NK-92 (cell line): Measurements from ENCODE around the gene TMSB10.
"Not testable (repeated sequence)": the region's sequence is repeated elsewhere in the genome, so short reads cannot be mapped to it uniquely, and the experiment has no call there.

ENCODE experiments used
- DNase-seq: peaks from one replicate; lab custom pipeline; 2025; ENCODE audit not compliant: unreplicated experiment; lab: John Stamatoyannopoulos, UW

The TMSB10 gene

GRCh38 chr2:84905181-84906107 lies at the start of gene TMSB10:
Gene TMSB10, plus strand, starts transcription at chr2:84905656.
- DNase-seq: peak; percentile 21

DNA sequence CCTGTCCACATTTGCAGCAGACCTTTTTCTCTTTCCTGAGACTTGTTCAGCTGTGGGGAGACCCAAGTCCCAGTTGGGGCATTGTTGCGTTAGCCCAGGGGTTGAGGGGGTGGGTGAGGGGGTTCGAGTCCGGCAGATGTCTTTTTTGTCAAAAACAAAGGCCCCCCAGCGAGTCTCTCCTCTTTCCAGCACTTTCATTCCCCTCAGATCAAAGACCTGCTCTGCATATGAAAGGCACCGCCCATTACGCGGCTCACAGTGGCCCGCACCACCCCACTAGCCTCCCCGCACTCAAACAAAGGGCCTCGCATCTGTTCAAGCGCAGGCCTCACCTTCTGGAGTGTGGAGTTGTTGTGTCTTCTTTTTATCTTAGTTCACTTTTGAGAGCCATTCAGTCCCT lies 49.7 kb upstream of the TMSB10 start:
- DNase-seq: no peak

DNA sequence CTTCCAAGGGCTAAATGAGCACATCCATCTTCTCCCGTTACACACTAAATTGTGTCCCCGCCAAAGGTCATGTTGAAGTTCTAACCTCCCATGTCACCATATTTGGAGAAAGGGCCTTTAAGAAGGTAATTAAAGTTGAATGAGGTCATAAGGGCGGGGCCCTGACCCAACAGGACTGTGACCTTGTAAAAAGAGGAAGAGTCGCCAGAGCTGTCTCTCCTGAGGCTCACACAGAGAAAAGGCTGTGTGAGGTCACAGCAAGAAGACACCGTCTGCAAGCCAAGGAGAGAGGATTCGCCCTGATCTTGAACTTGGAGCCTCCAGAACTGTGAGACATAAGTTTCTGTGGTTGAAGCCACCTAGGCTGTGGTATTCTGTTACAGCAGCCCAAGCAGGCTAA lies 48.7 kb upstream of the TMSB10 start:
- no peak for DNase-seq

DNA sequence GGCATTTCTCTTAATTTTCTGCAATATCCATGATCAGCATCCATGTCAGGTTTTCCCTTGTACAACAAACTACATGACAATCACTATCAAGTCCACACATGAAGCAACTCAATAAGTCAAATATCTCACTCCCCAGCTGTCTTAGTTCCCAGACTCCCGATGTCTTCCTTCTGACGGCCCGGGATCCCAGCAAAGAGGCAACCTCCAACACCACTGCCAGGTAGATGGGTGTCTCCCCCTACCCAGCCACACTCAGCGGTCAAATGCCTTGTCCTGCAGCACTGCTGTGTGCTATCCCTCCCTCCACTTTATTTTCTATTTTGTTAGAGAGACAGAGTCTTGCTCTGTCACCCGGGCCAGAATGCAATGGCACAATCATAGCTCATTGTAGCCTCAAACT lies 47.9 kb upstream of the TMSB10 start:
- DNase-seq: no peak

DNA sequence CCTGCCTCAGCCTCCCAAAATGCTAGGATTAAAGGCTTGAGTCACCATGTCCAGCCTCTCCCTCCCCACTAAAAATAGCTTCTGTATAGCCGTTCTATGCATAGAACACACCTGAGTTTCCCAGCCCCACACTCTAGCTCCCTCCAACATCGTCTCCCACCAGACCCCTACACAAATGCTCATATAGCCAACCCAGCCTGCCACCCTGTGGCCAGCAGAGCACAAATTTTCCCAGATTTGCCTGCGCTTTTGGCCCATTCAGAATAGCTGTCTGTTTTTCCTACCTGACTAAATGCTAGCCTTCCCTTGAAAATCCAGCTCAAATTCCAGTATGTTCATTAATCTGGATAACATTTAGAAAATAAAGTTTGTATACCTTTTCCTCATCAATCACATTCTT lies 47.3 kb upstream of the TMSB10 start:
- DNase-seq: no peak

DNA sequence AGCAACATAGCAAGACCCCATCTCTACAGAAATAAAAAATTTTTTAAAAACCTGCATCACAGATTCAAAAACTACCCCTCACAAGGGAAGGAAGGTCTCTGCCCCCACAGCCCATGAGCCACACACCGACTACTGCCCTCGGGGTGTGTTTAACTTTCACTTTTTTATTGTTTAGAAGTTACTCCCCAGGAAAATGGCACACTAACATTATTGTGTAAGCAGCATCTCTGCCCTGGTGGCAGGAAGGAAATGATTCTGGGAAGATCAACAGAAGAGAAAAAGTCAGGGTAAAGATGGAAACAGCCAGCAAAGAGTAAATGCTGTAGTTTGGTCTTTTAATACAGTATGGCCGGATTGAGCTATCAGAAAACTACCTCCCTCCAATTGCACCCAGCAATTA lies 46.5 kb upstream of the TMSB10 start:
- no peak for DNase-seq

DNA sequence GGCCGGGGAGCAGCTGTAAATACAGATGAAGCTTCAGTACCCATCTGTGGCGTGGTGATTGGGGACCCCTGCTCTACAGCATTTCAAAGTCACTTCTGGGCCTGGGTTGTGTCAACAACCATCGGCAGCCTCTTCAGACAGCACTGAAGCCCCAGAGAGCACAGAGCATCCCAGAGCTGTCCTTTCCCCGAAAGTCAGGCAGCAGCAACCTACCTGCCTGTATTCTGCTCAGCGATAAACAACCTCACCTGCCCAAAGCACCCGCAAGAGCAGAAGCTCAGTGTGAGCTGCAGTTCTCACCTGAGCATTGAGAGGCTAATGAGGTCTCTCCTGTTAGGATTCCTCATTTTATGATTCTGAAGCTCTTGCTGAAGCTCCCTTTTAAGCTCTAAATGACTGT lies 43.9 kb upstream of the TMSB10 start:
- no peak for DNase-seq

DNA sequence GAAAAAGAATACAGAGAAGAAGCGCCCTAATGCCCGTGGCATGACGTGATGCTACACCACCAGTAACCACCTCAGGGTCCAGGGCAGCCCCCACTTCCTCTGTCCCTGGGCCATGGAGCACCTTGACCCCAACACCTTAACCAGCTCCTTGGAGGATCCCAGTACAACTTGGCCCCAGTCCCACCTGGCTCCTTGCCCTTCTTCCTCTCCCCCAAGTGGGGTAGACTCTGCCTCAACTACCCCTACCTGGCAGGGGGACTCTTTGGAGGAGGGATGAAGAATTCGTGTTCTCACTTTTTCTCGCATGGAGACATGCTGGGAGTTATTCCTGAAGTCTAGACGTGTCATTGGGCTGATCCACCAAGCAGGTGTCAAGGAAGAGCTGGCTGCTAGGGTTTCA lies 43.5 kb upstream of the TMSB10 start:
- DNase-seq: no peak

DNA sequence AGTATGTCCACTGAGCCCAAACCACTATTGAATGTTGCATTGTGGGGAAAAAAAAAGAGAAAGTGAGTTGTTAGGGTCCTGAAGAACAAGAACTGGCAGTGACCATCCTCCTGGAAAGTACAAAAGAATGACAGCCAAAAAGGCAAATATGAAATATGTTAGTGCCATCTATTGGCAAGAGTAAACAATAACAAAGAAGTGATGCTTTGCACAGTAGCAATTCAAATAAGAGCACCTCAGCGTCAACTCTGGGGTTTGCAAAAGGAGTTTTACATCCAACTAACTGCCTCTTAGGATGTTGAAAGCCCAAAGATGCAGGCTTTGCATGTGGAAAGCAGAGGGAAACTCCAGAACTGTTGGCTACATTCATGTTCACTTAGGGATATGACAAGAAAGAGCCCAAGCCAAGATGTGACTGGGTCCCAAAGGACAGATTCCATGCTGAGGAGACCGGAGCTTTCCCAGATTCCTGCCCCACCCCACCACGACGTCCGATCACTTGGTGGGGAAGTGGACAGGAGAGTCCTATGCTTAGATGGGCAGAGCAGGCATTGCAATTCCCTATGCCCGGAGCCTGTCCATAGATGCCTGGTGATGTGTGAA lies 40.2 kb upstream of the TMSB10 start:
- DNase-seq: no peak

GRCh38 chr2:84866122-84866521 lies 39.3 kb upstream of the TMSB10 start:
- DNase-seq: no peak

GRCh38 chr2:84868327-84868726 lies 37.1 kb upstream of the TMSB10 start:
- DNase-seq: not testable (repeated sequence)

DNA sequence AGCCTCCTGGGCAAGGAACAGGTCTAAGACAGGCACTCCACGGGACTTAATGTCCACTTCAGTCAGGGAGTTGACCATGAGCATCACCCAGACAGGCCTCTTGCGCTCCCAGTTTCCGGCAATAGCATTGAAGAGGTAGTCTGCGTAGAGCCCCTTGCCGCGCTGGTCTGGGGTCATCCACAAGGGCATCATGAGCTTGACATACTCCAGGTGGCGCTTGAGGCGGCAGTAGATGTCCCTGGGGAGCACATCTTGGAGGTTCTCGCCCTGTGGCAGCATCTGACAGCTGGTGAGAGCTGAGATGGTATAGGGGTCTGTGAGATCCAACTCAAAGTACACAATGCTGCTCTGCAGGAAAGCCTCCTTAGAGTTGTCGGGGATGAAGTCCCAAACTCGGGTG lies 35.1 kb upstream of the TMSB10 start:
- no peak for DNase-seq

- not testable (repeated sequence) for DNase-seq
Observed at GRCh38 chr2:84872691-84873090, 32.8 kb upstream of the TMSB10 start.

- no peak for DNase-seq
Observed at GRCh38 chr2:84873350-84873749, 32.1 kb upstream of the TMSB10 start.

DNA sequence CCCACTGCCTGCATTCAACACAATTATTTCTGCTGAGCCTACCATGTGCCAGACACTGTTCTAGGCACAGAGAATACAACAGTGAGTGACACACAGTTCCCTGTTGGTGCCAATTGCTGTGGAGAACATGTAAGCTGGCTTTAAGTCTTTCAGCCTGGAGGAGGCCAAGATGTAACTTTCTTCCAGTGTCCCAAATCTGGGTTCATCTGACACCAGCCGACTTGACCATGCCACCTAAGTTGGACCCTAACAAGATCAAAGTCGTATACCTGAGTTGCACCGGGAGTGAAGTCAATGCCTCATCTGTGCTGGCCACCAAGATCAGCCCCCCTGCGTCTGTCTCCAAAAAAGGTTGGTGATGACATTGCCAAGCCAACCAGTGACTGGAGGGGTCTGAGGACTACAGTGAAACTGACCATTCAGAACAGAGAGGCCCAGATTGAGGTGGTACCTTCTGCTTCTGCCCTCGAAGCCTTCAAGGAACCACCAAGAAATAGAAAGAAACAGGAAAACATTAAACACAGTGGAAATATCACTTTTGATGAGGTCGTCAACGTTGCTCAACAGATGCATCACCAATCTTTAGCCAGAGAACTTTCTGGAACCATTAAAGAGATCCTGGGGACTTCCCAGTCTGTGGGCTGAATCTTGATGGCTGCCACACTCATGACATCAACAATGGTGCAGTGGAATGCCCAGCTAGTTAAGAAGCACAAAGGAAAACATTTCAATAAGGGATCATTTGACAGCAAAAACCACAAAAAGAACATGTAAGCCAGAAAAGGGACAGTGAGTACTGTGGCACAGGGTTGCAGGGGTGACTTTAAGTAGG lies 30.9 kb upstream of the TMSB10 start:
- no peak for DNase-seq

GRCh38 chr2:84875213-84875560 lies 30.3 kb upstream of the TMSB10 start:
- no peak for DNase-seq

GRCh38 chr2:84875619-84876018 lies 29.8 kb upstream of the TMSB10 start:
- DNase-seq: not testable (repeated sequence)

DNA sequence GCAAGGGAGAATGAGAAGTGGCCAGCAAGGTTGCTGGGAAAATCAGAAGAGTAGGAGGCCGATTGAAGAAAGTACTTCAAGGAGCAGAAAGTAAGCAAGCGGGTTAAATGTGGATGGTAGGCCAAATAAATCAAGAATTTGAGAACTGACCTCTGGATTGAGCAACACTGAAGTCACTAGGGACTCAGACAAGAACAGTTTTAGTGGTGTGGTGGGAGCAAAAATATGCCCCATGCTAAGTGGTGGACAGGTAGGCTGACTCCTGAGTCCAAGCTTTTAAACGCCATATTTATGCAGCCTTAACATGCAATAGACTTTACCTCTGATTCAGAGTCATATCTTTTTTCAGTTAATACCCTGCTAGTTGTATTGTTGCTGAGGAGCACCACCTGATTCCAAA lies 29.1 kb upstream of the TMSB10 start:
- no peak for DNase-seq

- no peak for DNase-seq
Observed at GRCh38 chr2:84878459-84878858, 27.0 kb upstream of the TMSB10 start.

GRCh38 chr2:84878896-84879583 lies 26.4 kb upstream of the TMSB10 start:
- no peak for DNase-seq
